Glutamatergic neuron (in vitro differentiated cells): ENCODE data around the gene LRRIQ4. TPM values are rescaled to one million over a fixed set of nuclear protein-coding genes. Genes with fewer than 3 reads are reported as not detected.

Source experiments
- DNase-seq: peaks from one replicate; pipeline ENCODE4 v3.0.0; 2022
- H3K27ac Mint-ChIP-seq: one replicate; pipeline ENCODE4 v1.8.0; 2020; ENCODE audit warnings: mild to moderate bottlenecking, mixed read lengths, inconsistent platforms; ENCODE audit not compliant: unreplicated experiment
- H3K27me3 Mint-ChIP-seq: one replicate; pipeline ENCODE4 v1.8.0; 2020; ENCODE audit warnings: mild to moderate bottlenecking, moderate library complexity, mixed read lengths, inconsistent platforms; ENCODE audit not compliant: unreplicated experiment
- H3K36me3 Mint-ChIP-seq: one replicate; pipeline ENCODE4 v1.8.0; 2020; ENCODE audit warnings: mild to moderate bottlenecking, mixed read lengths, inconsistent platforms; ENCODE audit not compliant: unreplicated experiment
- H3K4me1 Mint-ChIP-seq: one replicate; pipeline ENCODE4 v1.8.0; 2020; ENCODE audit warnings: mild to moderate bottlenecking, low read depth, mixed read lengths, inconsistent platforms; ENCODE audit not compliant: unreplicated experiment
- H3K4me3 Mint-ChIP-seq: one replicate; pipeline ENCODE4 v1.8.0; 2020; ENCODE audit warnings: mild to moderate bottlenecking, mixed read lengths, inconsistent platforms; ENCODE audit not compliant: unreplicated experiment
- H3K9me3 Mint-ChIP-seq: one replicate; pipeline ENCODE4 v1.8.0; 2020; ENCODE audit warnings: mild to moderate bottlenecking, moderate library complexity, mixed read lengths, inconsistent platforms; ENCODE audit not compliant: unreplicated experiment
- CTCF ChIP-seq: fragments of 200-600 bp; sonication (generic); IDR thresholded peaks from one replicate; pipeline ENCODE4 v1.5.0; 2021; ENCODE audit not compliant: partially characterized antibody, unreplicated experiment
- total RNA-seq: library from RNA; stranded (reverse); fragmentation: NEBNext Ultra II Directional; extraction: Animal tissue kit (Norgen Biotek cat#: 25700); gene quantifications from one replicate; pipeline ENCODE4 v1.2.1, GENCODE V29; 2021; ENCODE audit not compliant: unreplicated experiment

The LRRIQ4 gene
- total RNA-seq, 1 donor from 2014 or later, result 0.29 TPM

GRCh38 chr3:169813757-169814517 lies 1.3 kb downstream of the LRRIQ4 start:
- Mint-ChIP-seq H3K4me1 (peaks cover 13% of the 10 kb centered on the region), H3K9me3 (peaks cover 9% of the 10 kb centered on the region), H3K27ac (peak overlapping the region; percentile 89), H3K4me3 (peak overlapping the region; percentile 28), H3K36me3 (peaks cover 5% of the 10 kb centered on the region), H3K27me3 (peaks cover 6% of the 10 kb centered on the region)
- no peak for DNase-seq
- no peak for TF ChIP-seq CTCF

GRCh38 chr3:169815590-169816150 lies 3.0 kb downstream of the LRRIQ4 start:
- TF ChIP-seq CTCF, result no peak
- Mint-ChIP-seq H3K4me3 (no peak overlapping the region), H3K9me3 (peaks cover 9% of the 10 kb centered on the region), H3K27me3 (peaks cover 6% of the 10 kb centered on the region), H3K27ac (no peak overlapping the region), H3K36me3 (peaks cover 5% of the 10 kb centered on the region), H3K4me1 (peaks cover 13% of the 10 kb centered on the region)
- no peak for DNase-seq

GRCh38 chr3:169818316-169818715 lies 5.6 kb downstream of the LRRIQ4 start:
- Mint-ChIP-seq H3K27me3 (no peaks in the 10 kb centered on the region), H3K36me3 (peaks cover 5% of the 10 kb centered on the region), H3K4me1 (peaks cover 5% of the 10 kb centered on the region), H3K4me3 (no peak overlapping the region), H3K9me3 (peaks cover 2% of the 10 kb centered on the region), H3K27ac (no peak overlapping the region)
- TF ChIP-seq CTCF, result no peak
- no peak for DNase-seq

DNA sequence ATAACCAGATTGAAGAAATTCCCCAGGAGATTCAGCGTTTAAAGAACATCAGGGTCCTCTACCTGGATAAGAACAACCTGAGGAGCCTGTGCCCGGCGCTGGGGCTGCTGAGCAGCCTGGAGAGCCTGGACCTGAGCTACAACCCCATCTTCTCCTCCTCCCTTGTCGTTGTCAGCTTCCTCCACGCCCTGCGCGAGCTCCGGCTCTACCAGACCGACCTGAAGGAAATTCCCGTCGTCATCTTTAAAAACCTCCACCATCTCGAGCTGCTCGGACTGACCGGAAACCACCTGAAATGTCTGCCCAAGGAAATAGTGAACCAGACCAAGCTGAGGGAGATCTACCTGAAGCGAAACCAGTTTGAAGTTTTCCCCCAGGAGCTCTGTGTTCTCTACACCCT lies 9.4 kb downstream of the LRRIQ4 start:
- H3K27ac Mint-ChIP-seq, result no peak overlapping the region
- DNase-seq, result no peak
- H3K4me1 Mint-ChIP-seq, result no peaks in the 10 kb centered on the region
- H3K9me3 Mint-ChIP-seq, result no peaks in the 10 kb centered on the region
- H3K4me3 Mint-ChIP-seq, result no peak overlapping the region
- no peak for TF ChIP-seq CTCF
- peaks cover 3% of the 10 kb centered on the region for H3K27me3 Mint-ChIP-seq
- H3K36me3 Mint-ChIP-seq, result no peaks in the 10 kb centered on the region

GRCh38 chr3:169822540-169822939 lies 9.9 kb downstream of the LRRIQ4 start:
- Mint-ChIP-seq H3K4me3 (no peak overlapping the region), H3K9me3 (no peaks in the 10 kb centered on the region), H3K4me1 (no peaks in the 10 kb centered on the region), H3K27me3 (peaks cover 3% of the 10 kb centered on the region), H3K27ac (no peak overlapping the region), H3K36me3 (no peaks in the 10 kb centered on the region)
- TF ChIP-seq CTCF, result no peak
- no peak for DNase-seq
